ENCODE measurements around the gene S100PBP. TPM values are rescaled to one million over a fixed set of nuclear protein-coding genes. Genes with fewer than 3 reads are reported as not detected.

S100PBP gene
- total RNA-seq, 1 experiment from 2014 or later: 61.1 TPM

DNA sequence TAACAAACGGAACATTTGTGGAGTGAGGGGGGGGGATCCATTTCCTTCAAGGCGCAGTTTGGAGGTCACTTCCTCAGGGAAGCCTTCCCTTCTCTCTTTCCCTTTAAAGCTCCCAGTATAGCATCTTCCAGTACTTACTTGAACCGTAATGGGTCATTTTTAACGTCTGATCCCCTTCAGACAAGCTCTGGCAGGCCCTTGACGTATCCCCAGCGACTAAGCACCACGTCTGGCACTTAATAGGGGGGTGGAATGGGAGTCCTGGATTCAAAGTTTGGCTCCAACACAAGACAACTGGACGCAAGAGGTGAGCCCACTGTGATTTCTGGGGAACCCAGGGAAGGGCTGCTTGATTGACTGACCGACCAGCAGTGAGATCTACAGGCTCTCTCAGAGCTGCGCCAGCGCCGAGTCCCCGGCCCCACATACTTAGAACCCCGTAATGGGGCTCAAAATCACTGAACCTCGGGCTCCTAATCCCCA is 736 bp upstream of the S100PBP start:
- Mint-ChIP-seq H3K4me3 (ENCODE audit: low read depth, unreplicated experiment) (peak overlapping the region; percentile 93), H3K27me3 (ENCODE audit: unreplicated experiment) (no peaks in the 10 kb centered on the region), H3K4me1 (ENCODE audit: low read depth, unreplicated experiment) (peaks cover 37% of the 10 kb centered on the region), H3K9me3 (ENCODE audit: low read depth, unreplicated experiment) (peaks cover 8% of the 10 kb centered on the region), H3K36me3 (ENCODE audit: insufficient read depth, unreplicated experiment) (peaks cover 63% of the 10 kb centered on the region), H3K27ac (ENCODE audit: unreplicated experiment) (peak overlapping the region; percentile 89)
- intact Hi-C loops (cut with micrococcal nuclease; ENCODE audit: unreplicated experiment): no loop called here
- no peak for DNase-seq
- TF ChIP-seq, protein P1, sequence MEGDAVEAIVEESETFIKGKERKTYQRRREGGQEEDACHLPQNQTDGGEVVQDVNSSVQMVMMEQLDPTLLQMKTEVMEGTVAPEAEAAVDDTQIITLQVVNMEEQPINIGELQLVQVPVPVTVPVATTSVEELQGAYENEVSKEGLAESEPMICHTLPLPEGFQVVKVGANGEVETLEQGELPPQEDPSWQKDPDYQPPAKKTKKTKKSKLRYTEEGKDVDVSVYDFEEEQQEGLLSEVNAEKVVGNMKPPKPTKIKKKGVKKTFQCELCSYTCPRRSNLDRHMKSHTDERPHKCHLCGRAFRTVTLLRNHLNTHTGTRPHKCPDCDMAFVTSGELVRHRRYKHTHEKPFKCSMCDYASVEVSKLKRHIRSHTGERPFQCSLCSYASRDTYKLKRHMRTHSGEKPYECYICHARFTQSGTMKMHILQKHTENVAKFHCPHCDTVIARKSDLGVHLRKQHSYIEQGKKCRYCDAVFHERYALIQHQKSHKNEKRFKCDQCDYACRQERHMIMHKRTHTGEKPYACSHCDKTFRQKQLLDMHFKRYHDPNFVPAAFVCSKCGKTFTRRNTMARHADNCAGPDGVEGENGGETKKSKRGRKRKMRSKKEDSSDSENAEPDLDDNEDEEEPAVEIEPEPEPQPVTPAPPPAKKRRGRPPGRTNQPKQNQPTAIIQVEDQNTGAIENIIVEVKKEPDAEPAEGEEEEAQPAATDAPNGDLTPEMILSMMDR (IDR thresholded peaks at IDR 0.05; ENCODE audit: unreplicated experiment): no peak
- CTCF ChIA-PET: no interaction called here
- TSS peak; percentile 65 for BruUV-seq (replicated peaks)

DNA sequence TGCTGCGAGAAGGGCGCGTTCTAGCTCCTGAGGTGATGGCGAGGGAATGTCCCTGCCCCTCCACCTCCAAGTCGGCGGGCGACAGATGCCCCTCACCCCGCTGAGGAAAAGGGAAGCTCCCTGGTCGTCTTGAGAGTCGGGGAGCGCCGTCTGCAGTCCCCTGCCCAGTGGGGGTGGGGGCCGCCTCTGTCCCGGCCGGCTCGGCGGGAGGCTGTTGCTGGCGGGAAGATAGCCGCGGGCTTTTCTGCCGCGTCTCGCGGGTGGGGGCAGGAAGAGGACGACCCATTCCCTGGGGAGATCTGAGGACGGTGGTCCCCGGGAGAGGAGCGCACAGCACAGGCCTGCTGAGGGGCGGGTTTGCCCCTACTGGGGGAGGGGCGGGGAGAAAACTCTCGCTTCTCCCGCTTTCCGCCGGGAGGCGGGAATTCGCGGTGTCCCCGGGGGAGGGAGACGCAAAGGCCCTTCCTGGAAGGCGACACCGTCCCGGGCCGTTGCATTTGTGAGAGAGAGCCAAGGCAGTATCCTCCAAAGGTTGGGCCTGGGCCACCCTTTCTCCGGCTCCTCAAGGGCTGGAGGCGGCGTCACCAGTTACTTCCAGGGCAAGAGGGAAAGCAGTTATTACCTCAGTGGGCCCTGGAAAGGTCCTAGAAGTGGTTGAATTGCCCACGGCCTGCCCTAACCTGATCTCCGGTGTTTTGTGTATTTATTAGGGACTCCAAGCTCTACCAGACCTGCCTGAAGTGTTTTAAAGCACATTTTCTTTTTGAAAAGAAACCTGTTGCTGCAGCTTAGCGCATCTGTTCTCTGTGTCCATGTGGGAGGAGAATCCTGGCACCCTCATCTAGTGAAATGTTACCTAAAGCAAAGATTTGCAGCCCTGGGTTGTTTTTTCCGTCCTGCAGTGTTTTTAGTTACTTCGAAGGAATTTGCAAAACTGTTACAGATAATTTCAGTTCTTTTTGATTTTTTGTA is 648 bp downstream of the S100PBP start:
- H3K4me3 Mint-ChIP-seq (ENCODE audit: low read depth, unreplicated experiment): peak overlapping the region; percentile 93
- TSS peak; percentile 32 for BruUV-seq (replicated peaks)
- CTCF ChIA-PET: interaction anchor here (0.6 kb wide), 1 partner anchor 57 kb away, joined by 3 read pairs; no protein-coding TSS in a partner anchor

DNA sequence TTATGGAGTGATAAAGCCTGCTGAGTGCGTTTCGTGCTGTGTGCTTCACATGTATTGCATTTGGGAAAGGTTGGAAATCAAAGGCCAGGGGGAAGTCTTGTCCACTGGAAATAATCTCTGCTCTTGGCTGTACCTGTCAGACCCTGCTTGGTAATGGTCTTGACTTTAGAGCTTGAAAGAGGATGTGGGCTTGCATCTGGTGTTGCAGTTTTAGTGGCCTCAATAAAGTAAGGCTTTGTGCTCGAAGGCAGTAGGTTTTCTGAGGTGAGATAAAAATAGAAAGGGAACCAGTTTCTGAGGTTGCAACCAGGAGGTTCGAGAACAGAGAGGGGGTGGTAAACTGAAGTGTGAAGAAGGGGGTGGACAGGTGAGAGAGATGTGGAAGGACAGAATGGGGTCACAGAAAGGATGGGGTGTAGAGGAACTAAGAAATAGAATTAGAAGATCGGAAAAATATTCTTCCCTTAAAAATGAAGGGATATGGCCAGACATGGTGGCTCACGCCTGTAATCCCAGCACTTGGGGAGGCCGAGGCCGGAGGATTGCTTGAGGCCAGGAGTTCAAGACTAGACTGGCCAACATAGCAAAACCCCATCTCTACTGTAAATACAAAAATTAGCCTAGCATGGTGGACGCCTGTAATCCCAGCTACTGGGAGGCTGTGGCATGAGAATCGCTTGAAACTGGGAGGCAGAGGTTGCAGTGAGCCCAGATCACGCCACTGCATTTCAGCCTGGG is 1.5 kb downstream of the S100PBP start:
- no TSS peak for BruUV-seq (replicated peaks)
- Mint-ChIP-seq H3K4me1 (ENCODE audit: low read depth, unreplicated experiment) (peaks cover 23% of the 10 kb centered on the region), H3K9me3 (ENCODE audit: low read depth, unreplicated experiment) (peaks cover 3% of the 10 kb centered on the region), H3K27me3 (ENCODE audit: unreplicated experiment) (no peaks in the 10 kb centered on the region), H3K4me3 (ENCODE audit: low read depth, unreplicated experiment) (peak overlapping the region; percentile 93), H3K36me3 (ENCODE audit: insufficient read depth, unreplicated experiment) (peaks cover 50% of the 10 kb centered on the region), H3K27ac (ENCODE audit: unreplicated experiment) (peak overlapping the region; percentile 25)
- TF ChIP-seq, protein P1 (IDR thresholded peaks at IDR 0.05; ENCODE audit: unreplicated experiment): no peak
- intact Hi-C loops (cut with micrococcal nuclease; ENCODE audit: unreplicated experiment): no loop called here
- CTCF ChIA-PET: no interaction called here
- DNase-seq: no peak

More for the DNA sequence above, 648 bp downstream of the S100PBP start:
- H3K27ac Mint-ChIP-seq (ENCODE audit: unreplicated experiment): peak overlapping the region; percentile 89
- TF ChIP-seq, protein P1 (IDR thresholded peaks at IDR 0.05; ENCODE audit: unreplicated experiment): no peak
- peaks cover 32% of the 10 kb centered on the region for H3K4me1 Mint-ChIP-seq (ENCODE audit: low read depth, unreplicated experiment)
- peak; percentile 79 for DNase-seq
- H3K9me3 Mint-ChIP-seq (ENCODE audit: low read depth, unreplicated experiment): peaks cover 8% of the 10 kb centered on the region
- no peaks in the 10 kb centered on the region for H3K27me3 Mint-ChIP-seq (ENCODE audit: unreplicated experiment)
- H3K36me3 Mint-ChIP-seq (ENCODE audit: insufficient read depth, unreplicated experiment): peaks cover 58% of the 10 kb centered on the region
- intact Hi-C loops (cut with micrococcal nuclease; ENCODE audit: unreplicated experiment): no loop called here

DNA sequence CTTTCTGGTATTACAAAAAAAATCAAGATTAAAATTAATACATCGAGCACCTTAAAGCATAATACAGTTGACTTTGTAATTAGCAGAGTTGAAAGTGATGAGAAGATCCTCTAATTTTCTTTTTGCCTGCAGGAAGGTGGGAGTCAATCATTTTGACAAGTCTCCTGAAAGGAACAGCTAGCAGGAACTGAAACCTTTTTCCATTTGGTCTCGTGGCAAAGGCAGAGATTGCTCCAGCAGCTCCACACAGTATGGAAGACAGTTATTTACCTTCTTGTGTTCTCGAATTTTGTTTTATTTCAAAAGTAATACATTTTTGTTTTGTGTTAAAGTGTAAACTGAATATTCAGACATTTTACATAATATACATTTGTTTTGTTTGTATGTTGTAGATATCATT is 7.7 kb downstream of the S100PBP start:
- Mint-ChIP-seq H3K9me3 (ENCODE audit: low read depth, unreplicated experiment) (no peaks in the 10 kb centered on the region), H3K36me3 (ENCODE audit: insufficient read depth, unreplicated experiment) (peaks cover 41% of the 10 kb centered on the region), H3K4me1 (ENCODE audit: low read depth, unreplicated experiment) (no peaks in the 10 kb centered on the region), H3K4me3 (ENCODE audit: low read depth, unreplicated experiment) (no peak overlapping the region), H3K27ac (ENCODE audit: unreplicated experiment) (no peak overlapping the region), H3K27me3 (ENCODE audit: unreplicated experiment) (no peaks in the 10 kb centered on the region)
- intact Hi-C loops (cut with micrococcal nuclease; ENCODE audit: unreplicated experiment): no loop called here
- no peak for DNase-seq
- CTCF ChIA-PET: no interaction called here
- TF ChIP-seq, protein P1 (IDR thresholded peaks at IDR 0.05; ENCODE audit: unreplicated experiment): no peak
- BruUV-seq (replicated peaks): no TSS peak

Data from Calu3 (cell line).